Measurements from ENCODE around the gene GABRG3.

- TF ChIP-seq CTCF (IDR thresholded peaks at IDR 0.05): no peak
- TF ChIP-seq POLR2AphosphoS5 (IDR thresholded peaks at IDR 0.05): no peak
- TF ChIP-seq POLR2A (IDR thresholded peaks at IDR 0.05): no peak
Observed at GRCh38 chr15:27485265-27485664, 514.3 kb downstream of the GABRG3 start.
